ENCODE measurements around the gene STYXL2. TPM values are rescaled to one million over a fixed set of nuclear protein-coding genes. Genes with fewer than 3 reads are reported as not detected.
A peak's percentile ranks its signal among the peaks of the same experiment; 100 is the strongest.

STYXL2 gene
- not detected for total RNA-seq
- polyA plus RNA-seq = not detected

GRCh38 chr1:167093846-167094516, at the start of gene STYXL2:
STYXL2 (plus strand) TSS chr1:167094075; CDS start chr1:167094850, 775 bp downstream.
- no peak within 1 kb of the TSS for H3K4me3 ChIP-seq (ENCODE audit: low read length)
- ChIA-PET CTCF (interaction anchor here (1.1 to 2.8 kb wide), 4 partner anchors 15 to 126 kb away, joined by 3 to 8 read pairs (median 4); partner anchors contain the start of gene POU2F1), POLR2A (no interaction called here)

GRCh38 chr1:167051907-167052306, 42.0 kb upstream of the STYXL2 start:
- no peak overlapping the region for H3K27ac ChIP-seq (ENCODE audit: low read depth, low read length)
- H3K27me3 ChIP-seq (ENCODE audit: insufficient read depth, low read length, poor library complexity, severe bottlenecking) = no peaks in the 10 kb centered on the region
- H3K9me3 ChIP-seq (ENCODE audit: low read length) = no peaks in the 10 kb centered on the region
- no peak overlapping the region for H3K4me3 ChIP-seq (ENCODE audit: low read length)
- Mint-ChIP-seq H3K27ac (peak overlapping the region in 1 of 8 donors; percentile 42), H3K4me1 (peaks cover 0 to 3% (median 0%) of the 10 kb centered on the region in 3 donors), H3K27me3 (no peaks in the 10 kb centered on the region), H3K4me3 (no peak overlapping the region), H3K9me3 (no peaks in the 10 kb centered on the region), H3K36me3 (peaks cover 0 to 27% (median 5%) of the 10 kb centered on the region in 3 donors)
- CTCF ChIA-PET = interaction anchor here (1.1 to 18.0 kb wide), 2 partner anchors 9 to 140 kb away, joined by 3 to 454 read pairs; no protein-coding TSS in a partner anchor
- H3K36me3 ChIP-seq (ENCODE audit: insufficient read depth, low read length) = no peaks in the 10 kb centered on the region
- no peaks in the 10 kb centered on the region for H3K4me1 ChIP-seq (ENCODE audit: insufficient read depth, low read length)
- DNase-seq = no peak
- POLR2A ChIA-PET = no interaction called here

More at GRCh38 chr1:167093846-167094516, at the start of gene STYXL2:
- no peaks in the 10 kb centered on the region for H3K36me3 ChIP-seq (ENCODE audit: insufficient read depth, low read length)
- peaks cover 25% of the 10 kb centered on the region for H3K4me1 ChIP-seq (ENCODE audit: insufficient read depth, low read length)
- no peak for DNase-seq
- no peaks in the 10 kb centered on the region for H3K9me3 ChIP-seq (ENCODE audit: low read length)
- H3K4me1 Mint-ChIP-seq = peaks cover 21 to 30% (median 25%) of the 10 kb centered on the region in 3 donors
- H3K27me3 ChIP-seq (ENCODE audit: insufficient read depth, low read length, poor library complexity, severe bottlenecking) = no peaks in the 10 kb centered on the region
- peaks cover 0 to 3% (median 0%) of the 10 kb centered on the region in 5 donors for H3K9me3 Mint-ChIP-seq
- no peak within 1 kb of the TSS for H3K27ac ChIP-seq (ENCODE audit: low read depth, low read length)
- peaks cover 6 to 10% of the 10 kb centered on the region in 2 donors for H3K27me3 Mint-ChIP-seq
- H3K36me3 Mint-ChIP-seq = peaks cover 0 to 14% (median 5%) of the 10 kb centered on the region in 3 donors
- H3K27ac Mint-ChIP-seq = peak within 1 kb of the TSS in 1 of 8 donors; percentile 21
- H3K4me3 Mint-ChIP-seq = no peak within 1 kb of the TSS

GRCh38 chr1:167052389-167052788, 41.5 kb upstream of the STYXL2 start:
- Histone ChIP-seq H3K4me1 (ENCODE audit: insufficient read depth, low read length) (no peaks in the 10 kb centered on the region), H3K36me3 (ENCODE audit: insufficient read depth, low read length) (no peaks in the 10 kb centered on the region), H3K9me3 (ENCODE audit: low read length) (no peaks in the 10 kb centered on the region), H3K4me3 (ENCODE audit: low read length) (no peak overlapping the region), H3K27ac (ENCODE audit: low read depth, low read length) (no peak overlapping the region), H3K27me3 (ENCODE audit: insufficient read depth, low read length, poor library complexity, severe bottlenecking) (no peaks in the 10 kb centered on the region)
- no peak for DNase-seq
- Mint-ChIP-seq H3K4me1 (peaks cover 0 to 3% (median 0%) of the 10 kb centered on the region in 3 donors), H3K36me3 (peaks cover 0 to 27% (median 5%) of the 10 kb centered on the region in 3 donors), H3K27ac (no peak overlapping the region), H3K27me3 (no peaks in the 10 kb centered on the region), H3K4me3 (no peak overlapping the region), H3K9me3 (no peaks in the 10 kb centered on the region)
- ChIA-PET CTCF (interaction anchor here (1.1 to 18.0 kb wide), 2 partner anchors 8 to 141 kb away, joined by 3 to 454 read pairs; no protein-coding TSS in a partner anchor), POLR2A (no interaction called here)

- no peak for DNase-seq
- Histone ChIP-seq H3K4me3 (ENCODE audit: low read length) (no peak overlapping the region), H3K9me3 (ENCODE audit: low read length) (no peaks in the 10 kb centered on the region), H3K27me3 (ENCODE audit: insufficient read depth, low read length, poor library complexity, severe bottlenecking) (no peaks in the 10 kb centered on the region), H3K4me1 (ENCODE audit: insufficient read depth, low read length) (peaks cover 4% of the 10 kb centered on the region), H3K36me3 (ENCODE audit: insufficient read depth, low read length) (no peaks in the 10 kb centered on the region), H3K27ac (ENCODE audit: low read depth, low read length) (no peak overlapping the region)
- Mint-ChIP-seq H3K36me3 (peaks cover 0 to 27% (median 5%) of the 10 kb centered on the region in 3 donors), H3K4me3 (no peak overlapping the region), H3K27ac (peak overlapping the region in 1 of 8 donors; percentile 50), H3K9me3 (no peaks in the 10 kb centered on the region), H3K27me3 (no peaks in the 10 kb centered on the region), H3K4me1 (peaks cover 0 to 15% (median 0%) of the 10 kb centered on the region in 3 donors)
- POLR2A ChIA-PET = no interaction called here
- CTCF ChIA-PET = interaction anchor here (1.0 to 18.0 kb wide), 2 partner anchors 12 to 143 kb away, joined by 4 to 454 read pairs; no protein-coding TSS in a partner anchor
Observed at GRCh38 chr1:167054531-167054930, 39.3 kb upstream of the STYXL2 start.

GRCh38 chr1:167054946-167055630, 38.8 kb upstream of the STYXL2 start:
- DNase-seq = no peak
- no peak overlapping the region for H3K4me3 ChIP-seq (ENCODE audit: low read length)
- no peak overlapping the region for H3K4me3 Mint-ChIP-seq
- H3K27ac ChIP-seq (ENCODE audit: low read depth, low read length) = no peak overlapping the region
- POLR2A ChIA-PET = no interaction called here
- H3K27ac Mint-ChIP-seq = peak overlapping the region in 1 of 8 donors; percentile 47
- peaks cover 0 to 27% (median 5%) of the 10 kb centered on the region in 3 donors for H3K36me3 Mint-ChIP-seq
- H3K27me3 ChIP-seq (ENCODE audit: insufficient read depth, low read length, poor library complexity, severe bottlenecking) = no peaks in the 10 kb centered on the region
- H3K4me1 ChIP-seq (ENCODE audit: insufficient read depth, low read length) = peaks cover 4% of the 10 kb centered on the region
- H3K9me3 ChIP-seq (ENCODE audit: low read length) = no peaks in the 10 kb centered on the region
- no peaks in the 10 kb centered on the region for H3K27me3 Mint-ChIP-seq
- peaks cover 0 to 16% (median 0%) of the 10 kb centered on the region in 3 donors for H3K4me1 Mint-ChIP-seq
- H3K9me3 Mint-ChIP-seq = no peaks in the 10 kb centered on the region
- no peaks in the 10 kb centered on the region for H3K36me3 ChIP-seq (ENCODE audit: insufficient read depth, low read length)
- CTCF ChIA-PET = interaction anchor here (1.0 to 18.0 kb wide), 2 partner anchors 12 to 144 kb away, joined by 4 to 454 read pairs; no protein-coding TSS in a partner anchor

- Mint-ChIP-seq H3K27me3 (no peaks in the 10 kb centered on the region), H3K36me3 (peaks cover 0 to 28% (median 5%) of the 10 kb centered on the region in 3 donors), H3K4me1 (peaks cover 0 to 16% (median 0%) of the 10 kb centered on the region in 3 donors), H3K9me3 (peaks cover 0 to 2% (median 0%) of the 10 kb centered on the region in 5 donors), H3K27ac (no peak overlapping the region), H3K4me3 (no peak overlapping the region)
- ChIA-PET CTCF (interaction anchor here (0.8 to 18.0 kb wide), 3 partner anchors 10 to 158 kb away, joined by 3 to 454 read pairs (median 6); no protein-coding TSS in a partner anchor), POLR2A (interaction anchor here (0.9 kb wide), 1 partner anchor 147 kb away, joined by 3 read pairs; no protein-coding TSS in a partner anchor)
- no peaks in the 10 kb centered on the region for H3K9me3 ChIP-seq (ENCODE audit: low read length)
- no peak overlapping the region for H3K27ac ChIP-seq (ENCODE audit: low read depth, low read length)
- H3K36me3 ChIP-seq (ENCODE audit: insufficient read depth, low read length) = no peaks in the 10 kb centered on the region
- H3K4me1 ChIP-seq (ENCODE audit: insufficient read depth, low read length) = peaks cover 4% of the 10 kb centered on the region
- H3K4me3 ChIP-seq (ENCODE audit: low read length) = no peak overlapping the region
- DNase-seq = no peak
- H3K27me3 ChIP-seq (ENCODE audit: insufficient read depth, low read length, poor library complexity, severe bottlenecking) = no peaks in the 10 kb centered on the region
Observed at GRCh38 chr1:167056529-167057231, 37.2 kb upstream of the STYXL2 start.

- CTCF ChIA-PET = interaction anchor here (0.8 to 18.0 kb wide), 5 partner anchors 9 to 159 kb away, joined by 3 to 454 read pairs (median 6); no protein-coding TSS in a partner anchor
- Histone ChIP-seq H3K4me3 (ENCODE audit: low read length) (no peak overlapping the region), H3K27ac (ENCODE audit: low read depth, low read length) (no peak overlapping the region), H3K36me3 (ENCODE audit: insufficient read depth, low read length) (no peaks in the 10 kb centered on the region), H3K9me3 (ENCODE audit: low read length) (no peaks in the 10 kb centered on the region), H3K27me3 (ENCODE audit: insufficient read depth, low read length, poor library complexity, severe bottlenecking) (no peaks in the 10 kb centered on the region), H3K4me1 (ENCODE audit: insufficient read depth, low read length) (peaks cover 4% of the 10 kb centered on the region)
- POLR2A ChIA-PET = interaction anchor here (0.9 kb wide), 1 partner anchor 147 kb away, joined by 3 read pairs; no protein-coding TSS in a partner anchor
- H3K4me1 Mint-ChIP-seq = peaks cover 0 to 16% (median 0%) of the 10 kb centered on the region in 3 donors
- no peak for DNase-seq
- H3K9me3 Mint-ChIP-seq = peaks cover 0 to 2% (median 0%) of the 10 kb centered on the region in 5 donors
- H3K27ac Mint-ChIP-seq = no peak overlapping the region
- H3K27me3 Mint-ChIP-seq = no peaks in the 10 kb centered on the region
- H3K4me3 Mint-ChIP-seq = no peak overlapping the region
- peaks cover 0 to 26% (median 5%) of the 10 kb centered on the region in 3 donors for H3K36me3 Mint-ChIP-seq
Observed at GRCh38 chr1:167057241-167057688, 36.6 kb upstream of the STYXL2 start.

All from CD8-positive, alpha-beta memory T cell (primary cell).